Right lobe of liver (tissue), 6 donors: Measurements from ENCODE around the gene ST7. TPM values are rescaled to one million over a fixed set of nuclear protein-coding genes. Genes with fewer than 3 reads are reported as not detected.

Source experiments
- ATAC-seq, 4 donors: fragments of 200-7000 bp; cut with Tn5 transposase; one replicate each; pipeline ENCODE4 v1.9.1; 2020; ENCODE audit warnings: mild to moderate bottlenecking in 4 of 4, moderate library complexity in 4 of 4
- DNase-seq, 3 donors: peaks; one replicate each; pipeline ENCODE4 v3.0.0-alpha.2; 2020
- H3K27ac ChIP-seq, 3 donors: fragments of 200-600 bp; one replicate each; pipeline ENCODE4 v1.8.0; 2022
- H3K27me3 ChIP-seq, 2 donors: fragments of 200-600 bp; one replicate each; pipeline ENCODE4 v1.8.0; 2022
- H3K36me3 ChIP-seq, 4 donors: fragments of 200-600 bp; sonication (generic) in 1 of 4; one replicate each; pipeline versions ENCODE4 v1.5.1 to v1.8.0; 2017 to 2022; ENCODE audit warnings: control low read depth in 1 of 4
- H3K4me1 ChIP-seq, 4 donors: fragments of 200-600 bp; sonication (generic) in 1 of 4; one replicate each; pipeline versions ENCODE4 v1.5.1 to v1.8.0; 2017 to 2022; ENCODE audit warnings: control low read depth in 1 of 4
- H3K4me3 ChIP-seq, 3 donors: fragments of 200-600 bp; one replicate each; pipeline ENCODE4 v1.8.0; 2022
- H3K9me3 ChIP-seq, 4 donors: fragments of 200-600 bp; sonication (generic) in 1 of 4; one replicate each; pipeline versions ENCODE4 v1.5.1 to v1.8.0; 2017 to 2022; ENCODE audit warnings: control low read depth in 1 of 4
- POLR2A ChIP-seq: fragments of 450-650 bp; IDR thresholded peaks from one replicate; pipeline ENCODE4 v1.6.1; 2017; ENCODE audit warnings: antibody characterized with exemption, mild to moderate bottlenecking
- WGBS: methylation state at CpG from one replicate; pipeline ENCODE4 v1.1.6; 2018; ENCODE audit warnings: low coverage, low lambda C conversion rate; ENCODE audit not compliant: insufficient coverage; ENCODE audit errors: missing lambda C conversion rate; 5-methylcytosine and 5-hydroxymethylcytosine counted together
- intact Hi-C, 2 donors: fragments of 100-400 bp; cut with DNase I; formaldehyde crosslinking; loops; one replicate each; pipeline versions ENCODE4 v1.11.2 to v1.14.1; 2022
- long read RNA-seq: library from polyadenylated mRNA; unstranded; transcript quantifications from one replicate; pipeline ENCODE4 v2.0.0, GENCODE V29; 2019
- total RNA-seq, 6 experiments: library from RNA; depleted of rRNA in 2 of 6; stranded (reverse); fragments of >200 nt in 2 of 6; fragmentation: NEBNext Ultra II Directional in 3 of 6; extraction: Animal tissue kit (Norgen Biotek cat#: 25700) in 3 of 6; gene quantifications; one replicate each; pipeline versions ENCODE4 v1.1.0 to v1.2.4, GENCODE V29; 2016 to 2023
- TF ChIP-seq, protein P1 (sequence below), 4 donors: fragments of 200-600 bp in 3 of 4; fragments of 450-650 bp in 1 of 4; IDR thresholded peaks; one replicate each; pipeline versions ENCODE4 v1.5.1 to v1.8.0; 2016 to 2022; ENCODE audit warnings: antibody characterized with exemption in 4 of 4, mild to moderate bottlenecking in 2 of 4
- donor health status: DM: no; HTN: yes; CAD: no.
- donor health status: DM: no; HTN: no; CAD: no.
- donor health status: DM: no; HTN: no; CAD: no.
- donor health status: DM: no; HTN: yes; CAD: no.
- donor health status: DM: no; HTN: yes; CAD: no.

Gene ST7, protein sequence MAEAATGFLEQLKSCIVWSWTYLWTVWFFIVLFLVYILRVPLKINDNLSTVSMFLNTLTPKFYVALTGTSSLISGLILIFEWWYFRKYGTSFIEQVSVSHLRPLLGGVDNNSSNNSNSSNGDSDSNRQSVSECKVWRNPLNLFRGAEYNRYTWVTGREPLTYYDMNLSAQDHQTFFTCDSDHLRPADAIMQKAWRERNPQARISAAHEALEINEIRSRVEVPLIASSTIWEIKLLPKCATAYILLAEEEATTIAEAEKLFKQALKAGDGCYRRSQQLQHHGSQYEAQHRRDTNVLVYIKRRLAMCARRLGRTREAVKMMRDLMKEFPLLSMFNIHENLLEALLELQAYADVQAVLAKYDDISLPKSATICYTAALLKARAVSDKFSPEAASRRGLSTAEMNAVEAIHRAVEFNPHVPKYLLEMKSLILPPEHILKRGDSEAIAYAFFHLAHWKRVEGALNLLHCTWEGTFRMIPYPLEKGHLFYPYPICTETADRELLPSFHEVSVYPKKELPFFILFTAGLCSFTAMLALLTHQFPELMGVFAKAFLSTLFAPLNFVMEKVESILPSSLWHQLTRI
- 10 to 100 TPM; 17.4 to 29.9 (median 22.4) TPM for total RNA-seq
- long read RNA-seq, partial matches to known transcripts = 2 of 4 reads
- long read RNA-seq, other reads (novel, unspliced or antisense) = 1 of 4 reads

DNA sequence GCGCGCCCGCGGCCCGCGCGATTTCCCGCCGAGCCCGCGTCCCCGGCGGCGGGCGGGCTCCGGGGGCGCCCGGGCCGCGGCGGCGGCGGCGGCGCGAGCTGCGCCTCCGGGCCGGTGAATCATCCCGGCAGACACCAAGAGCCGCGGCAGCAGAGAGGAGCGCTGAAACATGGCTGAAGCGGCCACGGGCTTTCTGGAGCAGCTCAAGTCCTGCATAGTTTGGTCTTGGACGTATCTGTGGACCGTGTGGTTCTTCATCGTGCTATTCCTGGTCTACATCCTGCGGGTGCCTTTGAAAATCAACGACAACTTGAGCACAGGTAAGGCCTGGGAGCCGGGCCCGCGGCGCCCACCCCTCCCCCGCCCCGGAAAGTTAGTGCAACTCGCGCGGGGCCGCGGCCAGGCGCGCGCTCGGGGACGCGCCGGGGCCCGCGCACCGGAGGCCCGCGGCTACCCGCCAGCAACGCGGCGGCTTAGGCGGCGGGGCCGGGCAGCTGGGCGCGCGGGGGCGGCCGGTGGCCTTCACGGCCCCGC lies at the start of gene ST7:
ST7 (plus strand) TSS at position 130 of the 534 bp plus-strand sequence; CDS start at position 170, 40 bp downstream.
- H3K27ac ChIP-seq = peak within 1 kb of the TSS; percentile 98
- TF ChIP-seq, protein P1, sequence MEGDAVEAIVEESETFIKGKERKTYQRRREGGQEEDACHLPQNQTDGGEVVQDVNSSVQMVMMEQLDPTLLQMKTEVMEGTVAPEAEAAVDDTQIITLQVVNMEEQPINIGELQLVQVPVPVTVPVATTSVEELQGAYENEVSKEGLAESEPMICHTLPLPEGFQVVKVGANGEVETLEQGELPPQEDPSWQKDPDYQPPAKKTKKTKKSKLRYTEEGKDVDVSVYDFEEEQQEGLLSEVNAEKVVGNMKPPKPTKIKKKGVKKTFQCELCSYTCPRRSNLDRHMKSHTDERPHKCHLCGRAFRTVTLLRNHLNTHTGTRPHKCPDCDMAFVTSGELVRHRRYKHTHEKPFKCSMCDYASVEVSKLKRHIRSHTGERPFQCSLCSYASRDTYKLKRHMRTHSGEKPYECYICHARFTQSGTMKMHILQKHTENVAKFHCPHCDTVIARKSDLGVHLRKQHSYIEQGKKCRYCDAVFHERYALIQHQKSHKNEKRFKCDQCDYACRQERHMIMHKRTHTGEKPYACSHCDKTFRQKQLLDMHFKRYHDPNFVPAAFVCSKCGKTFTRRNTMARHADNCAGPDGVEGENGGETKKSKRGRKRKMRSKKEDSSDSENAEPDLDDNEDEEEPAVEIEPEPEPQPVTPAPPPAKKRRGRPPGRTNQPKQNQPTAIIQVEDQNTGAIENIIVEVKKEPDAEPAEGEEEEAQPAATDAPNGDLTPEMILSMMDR (IDR thresholded peaks at IDR 0.05) = no peak
- no peak for TF ChIP-seq POLR2A
- H3K4me1 ChIP-seq = peaks cover 0 to 33% (median 5%) of the 10 kb centered on the region in 4 donors
- no peaks in the 10 kb centered on the region for H3K27me3 ChIP-seq
- no peaks in the 10 kb centered on the region for H3K36me3 ChIP-seq
- intact Hi-C loops = no loop called here
- ATAC-seq (peak; percentile 77 to 89 (median 82)), DNase-seq (peak; percentile 61 to 65 (median 64))
- H3K4me3 ChIP-seq = peak within 1 kb of the TSS; percentile 71 to 83 (median 76)
- 10% methylated on average over 2 of the region's 77 CpGs for WGBS
- H3K9me3 ChIP-seq = no peaks in the 10 kb centered on the region

DNA sequence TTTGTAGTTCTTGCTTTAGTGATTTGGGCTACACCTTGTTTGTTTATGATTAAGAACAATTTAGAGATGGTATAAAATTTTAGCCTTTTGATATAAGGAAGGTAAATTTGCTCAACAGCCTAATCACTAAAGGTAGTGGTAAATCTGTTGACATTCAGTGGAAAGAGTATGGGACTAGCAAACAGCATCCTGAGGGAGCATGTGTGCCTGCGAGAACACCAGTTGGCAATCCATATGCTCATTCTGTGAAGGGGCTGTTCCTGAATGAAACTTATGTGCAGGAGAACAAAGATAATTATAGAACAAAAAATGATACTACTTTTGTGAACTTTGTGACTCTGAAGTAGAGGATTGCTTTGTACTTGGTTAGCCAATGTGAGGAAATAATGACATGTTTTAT lies 46.9 kb upstream of the ST7 start:
- TF ChIP-seq, protein P1 (IDR thresholded peaks at IDR 0.05) = no peak
- no peak for TF ChIP-seq POLR2A
- Histone ChIP-seq H3K36me3 (peaks cover 0 to 29% (median 4%) of the 10 kb centered on the region in 4 donors), H3K27ac (no peak overlapping the region), H3K27me3 (no peaks in the 10 kb centered on the region), H3K4me1 (no peaks in the 10 kb centered on the region), H3K4me3 (no peak overlapping the region), H3K9me3 (no peaks in the 10 kb centered on the region)
- ATAC-seq (no peak), DNase-seq (no peak)
- WGBS = 100% methylated on average over 1 of the region's 1 CpG
- intact Hi-C loops = no loop called here

DNA sequence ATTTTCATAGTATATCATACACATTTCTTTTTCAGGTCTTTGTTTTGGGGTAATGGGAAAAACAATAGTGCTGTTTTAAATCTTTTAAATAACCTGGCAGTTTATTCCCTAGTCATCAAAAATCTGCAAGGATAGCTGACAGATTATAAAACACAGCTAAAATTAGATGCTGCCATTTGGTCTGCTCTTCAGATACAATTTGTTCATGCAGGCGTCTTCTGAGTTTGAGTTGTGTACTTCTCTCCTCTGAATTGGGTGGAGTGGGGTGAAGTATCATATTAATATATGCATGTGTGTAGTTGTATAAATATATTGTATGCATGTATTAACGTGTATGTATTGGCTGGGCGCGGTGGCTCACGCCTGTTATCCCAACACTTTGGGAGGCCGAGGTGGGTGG lies 42.9 kb upstream of the ST7 start:
- TF ChIP-seq, protein P1 (IDR thresholded peaks at IDR 0.05) = no peak
- TF ChIP-seq POLR2A = no peak

DNA sequence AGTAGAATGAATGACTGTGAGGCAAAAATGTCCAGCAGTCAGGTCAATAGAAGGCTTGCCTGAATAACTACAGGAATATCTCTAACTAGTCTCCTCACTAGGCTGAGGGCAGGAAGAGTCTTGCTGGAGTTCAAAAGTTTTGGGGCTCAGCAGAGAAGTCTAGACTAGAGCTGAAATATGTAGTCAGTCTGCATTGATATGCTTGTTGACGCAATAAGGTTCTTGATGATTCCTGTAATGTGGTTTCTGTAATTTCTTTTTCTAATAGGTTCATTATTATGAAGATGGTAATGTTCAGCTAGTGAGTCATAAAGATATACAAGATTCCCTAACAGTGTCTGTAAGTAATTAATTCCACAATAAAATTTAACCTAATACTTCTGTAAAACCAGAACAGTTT lies 41.5 kb upstream of the ST7 start:
- no peak overlapping the region for H3K4me3 ChIP-seq
- DNase-seq (no peak), ATAC-seq (no peak)
- no peaks in the 10 kb centered on the region for H3K9me3 ChIP-seq
- 90% methylated on average over 1 of the region's 1 CpG for WGBS
- peaks cover 0 to 4% (median 1%) of the 10 kb centered on the region in 4 donors for H3K4me1 ChIP-seq
- H3K27me3 ChIP-seq = no peaks in the 10 kb centered on the region
- TF ChIP-seq POLR2A = no peak
- TF ChIP-seq, protein P1 (IDR thresholded peaks at IDR 0.05) = no peak
- H3K27ac ChIP-seq = no peak overlapping the region
- peaks cover 2 to 50% (median 10%) of the 10 kb centered on the region in 4 donors for H3K36me3 ChIP-seq
- intact Hi-C loops = no loop called here

More for the DNA sequence above, 42.9 kb upstream of the ST7 start:
- no peak for ATAC-seq
- Histone ChIP-seq H3K4me3 (no peak overlapping the region), H3K36me3 (peaks cover 1 to 37% (median 2%) of the 10 kb centered on the region in 4 donors), H3K9me3 (no peaks in the 10 kb centered on the region), H3K27me3 (no peaks in the 10 kb centered on the region), H3K4me1 (peaks cover 0 to 2% (median 0%) of the 10 kb centered on the region in 4 donors), H3K27ac (no peak overlapping the region)
- no peak for DNase-seq
- intact Hi-C loops = no loop called here
- WGBS = 96% methylated on average over 6 of the region's 6 CpGs
